ENCODE data around the gene RREB1. TPM values are rescaled to one million over a fixed set of nuclear protein-coding genes. Genes with fewer than 3 reads are reported as not detected.

The RREB1 gene
- total and polyA plus RNA-seq, 5 donors = 7.8 to 40.4 (median 37.0) TPM

- intact Hi-C loops (cut with DNase I) = no loop called here
- WGBS = 93% methylated on average over 1 of the region's 1 CpG
These were observed 182.3 kb downstream of the RREB1 start for GRCh38 chr6:7290079-7290478.

DNA sequence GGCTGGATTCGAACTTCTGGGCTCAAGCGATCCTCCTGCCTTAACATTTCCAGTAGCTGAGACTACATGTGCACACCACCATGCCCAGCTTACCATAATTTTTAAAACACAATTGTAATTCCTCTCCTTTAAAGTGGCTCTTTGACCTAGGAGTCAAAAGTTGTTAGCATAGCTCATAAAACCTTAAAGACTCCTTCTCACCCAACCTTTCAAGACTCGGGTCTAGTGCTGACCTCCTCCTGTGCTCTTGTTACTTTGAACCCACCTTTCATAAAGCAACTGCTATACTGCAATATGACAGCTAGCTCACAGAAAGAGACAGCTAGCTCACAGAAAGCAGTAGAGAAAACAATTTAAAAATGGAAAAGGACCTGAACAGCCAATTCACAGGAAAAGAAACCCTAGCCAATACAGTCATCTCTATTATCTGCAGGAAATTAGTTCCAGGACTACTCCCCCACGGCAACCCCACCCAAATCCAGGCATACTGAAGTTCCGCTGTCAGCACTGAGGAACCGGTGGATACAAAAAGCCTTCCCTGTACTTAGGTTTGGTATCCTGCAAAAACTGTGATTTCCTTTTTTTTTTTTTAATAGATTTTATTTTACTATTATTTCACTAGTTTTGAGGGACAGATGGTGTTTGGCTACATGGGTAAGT, 185.0 kb downstream of the RREB1 start:
- DNase-seq (peak in 1 of 3 donors; percentile 48), ATAC-seq (peak; percentile 55 to 95)
- no peaks in the 10 kb centered on the region for H3K9me3 ChIP-seq (ENCODE audit: control insufficient read depth, low read length)
- no peak overlapping the region for H3K27ac ChIP-seq (ENCODE audit: low read length)
- H3K4me3 ChIP-seq (ENCODE audit: low read length) = no peak overlapping the region
- intact Hi-C loops (cut with DNase I) = no loop called here
- peaks cover 2% of the 10 kb centered on the region for H3K4me1 ChIP-seq (ENCODE audit: control insufficient read depth, insufficient read depth, low read length)
- no peaks in the 10 kb centered on the region for H3K27me3 ChIP-seq (ENCODE audit: control insufficient read depth, insufficient read depth)
- WGBS = 73% methylated on average over 6 of the region's 6 CpGs

More at GRCh38 chr6:7290079-7290478, 182.3 kb downstream of the RREB1 start:
- Histone ChIP-seq H3K27ac (ENCODE audit: low read length) (no peak overlapping the region), H3K4me3 (ENCODE audit: low read length) (no peak overlapping the region), H3K4me1 (ENCODE audit: control insufficient read depth, insufficient read depth, low read length) (peaks cover 2% of the 10 kb centered on the region), H3K9me3 (ENCODE audit: control insufficient read depth, low read length) (no peaks in the 10 kb centered on the region), H3K27me3 (ENCODE audit: control insufficient read depth, insufficient read depth) (no peaks in the 10 kb centered on the region)
- no peak for ATAC-seq
- DNase-seq = no peak

DNA sequence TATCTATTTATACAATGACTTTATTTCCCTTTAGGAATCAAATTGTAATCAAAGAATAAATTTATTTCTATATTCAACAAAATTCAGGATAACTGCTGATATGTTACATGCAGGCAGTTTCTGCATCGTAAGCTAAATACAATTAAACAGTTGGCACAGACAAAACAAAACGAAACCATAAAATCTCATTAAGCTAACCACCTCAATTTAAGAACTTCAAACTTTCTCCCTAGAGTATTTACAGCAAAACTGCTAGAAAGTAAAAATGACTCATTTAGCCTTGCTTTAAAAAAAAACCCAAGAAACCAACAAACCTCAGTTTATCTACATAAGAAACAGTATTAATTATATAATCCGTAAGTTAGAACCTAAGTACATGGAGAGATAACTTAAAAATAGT, 188.2 kb downstream of the RREB1 start:
- WGBS = 93% methylated on average over 3 of the region's 3 CpGs
- Histone ChIP-seq H3K9me3 (ENCODE audit: control insufficient read depth, low read length) (no peaks in the 10 kb centered on the region), H3K27ac (ENCODE audit: low read length) (no peak overlapping the region), H3K4me1 (ENCODE audit: control insufficient read depth, insufficient read depth, low read length) (peaks cover 2% of the 10 kb centered on the region), H3K27me3 (ENCODE audit: control insufficient read depth, insufficient read depth) (no peaks in the 10 kb centered on the region), H3K4me3 (ENCODE audit: low read length) (no peak overlapping the region)
- DNase-seq (no peak), ATAC-seq (no peak)
- intact Hi-C loops (cut with DNase I) = no loop called here

GRCh38 chr6:7296602-7297001, 188.8 kb downstream of the RREB1 start:
- no peaks in the 10 kb centered on the region for H3K9me3 ChIP-seq (ENCODE audit: control insufficient read depth, low read length)
- no peaks in the 10 kb centered on the region for H3K27me3 ChIP-seq (ENCODE audit: control insufficient read depth, insufficient read depth)
- peaks cover 2% of the 10 kb centered on the region for H3K4me1 ChIP-seq (ENCODE audit: control insufficient read depth, insufficient read depth, low read length)
- no peak for ATAC-seq
- no peak overlapping the region for H3K27ac ChIP-seq (ENCODE audit: low read length)
- WGBS = 84% methylated on average over 2 of the region's 2 CpGs
- H3K4me3 ChIP-seq (ENCODE audit: low read length) = no peak overlapping the region
- intact Hi-C loops (cut with DNase I) = no loop called here
- DNase-seq = no peak

- intact Hi-C loops (cut with DNase I) = no loop called here
These were observed 190.4 kb downstream of the RREB1 start for GRCh38 chr6:7298113-7298512.

GRCh38 chr6:7300926-7301325, 193.2 kb downstream of the RREB1 start:
- intact Hi-C loops (cut with DNase I) = loop anchor here in 2 of 4 donors (10.0 kb wide), 2 partner anchors 104 to 284 kb away; no protein-coding TSS in a partner anchor
- no peak for ATAC-seq

More at GRCh38 chr6:7298113-7298512, 190.4 kb downstream of the RREB1 start:
- Histone ChIP-seq H3K27me3 (ENCODE audit: control insufficient read depth, insufficient read depth) (no peaks in the 10 kb centered on the region), H3K4me3 (ENCODE audit: low read length) (no peak overlapping the region), H3K4me1 (ENCODE audit: control insufficient read depth, insufficient read depth, low read length) (peaks cover 2% of the 10 kb centered on the region), H3K27ac (ENCODE audit: low read length) (no peak overlapping the region), H3K9me3 (ENCODE audit: control insufficient read depth, low read length) (no peaks in the 10 kb centered on the region)
- 92% methylated on average over 1 of the region's 1 CpG for WGBS
- ATAC-seq (no peak), DNase-seq (no peak)

More at GRCh38 chr6:7300926-7301325, 193.2 kb downstream of the RREB1 start:
- no peak overlapping the region for H3K4me3 ChIP-seq (ENCODE audit: low read length)
- H3K27me3 ChIP-seq (ENCODE audit: control insufficient read depth, insufficient read depth) = no peaks in the 10 kb centered on the region
- no peak for DNase-seq
- WGBS = 82% methylated on average over 5 of the region's 5 CpGs
- H3K9me3 ChIP-seq (ENCODE audit: control insufficient read depth, low read length) = no peaks in the 10 kb centered on the region
- no peaks in the 10 kb centered on the region for H3K4me1 ChIP-seq (ENCODE audit: control insufficient read depth, insufficient read depth, low read length)
- no peak overlapping the region for H3K27ac ChIP-seq (ENCODE audit: low read length)

Other genes with a start within 250 kb of the RREB1 start
- 10 to 100 TPM; 71.6 to 96.3 (median 82.0) TPM for gene SSR1, start 205.2 kb downstream of the RREB1 start, total RNA-seq
- 21.6 TPM for gene SSR1, start 205.2 kb downstream of the RREB1 start, polyA plus RNA-seq

Measured in right cardiac atrium (tissue), 5 donors.